OCI-LY1 (cell line): ENCODE results near the gene SLAMF9.

ENCODE experiments used
- CTCF ChIP-seq: fragments of 200-600 bp; sonication (generic), shearing (Covaris generic); IDR thresholded peaks from 2 replicates; pipeline ENCODE4 v1.5.1; 2017; ENCODE audit warnings: mild to moderate bottlenecking, antibody characterized with exemption, low read length, moderate library complexity, mixed read lengths
- EZH2 ChIP-seq: fragments of 200-600 bp; sonication (generic), shearing (Covaris generic); IDR thresholded peaks from 2 replicates; pipeline ENCODE4 v1.8.0; 2017; ENCODE audit warnings: borderline replicate concordance, mixed run types, mild to moderate bottlenecking, antibody characterized with exemption, low read length, moderate library complexity, mixed read lengths

- TF ChIP-seq CTCF (no peak), EZH2 (no peak)
These were observed 28.2 kb upstream of the SLAMF9 start for GRCh38 chr1:159982280-159982679.
